MM.1S (cell line): ENCODE measurements around the gene PPP1R13B.

Experiments used
- DNase-seq: peaks from one replicate; pipeline ENCODE4 v3.0.0-alpha.2; 2015
- H2AFZ ChIP-seq: fragments of 300-600 bp; sonication (generic); 2 replicates; pipeline ENCODE4 v1.6.0; 2016; ENCODE audit warnings: antibody characterized with exemption, low read length
- H3F3A ChIP-seq: fragments of 300-600 bp; sonication (generic); 2 replicates; pipeline ENCODE4 v1.6.1; 2016; ENCODE audit warnings: mild to moderate bottlenecking, antibody characterized with exemption, low read length, moderate library complexity, mixed read lengths; ENCODE audit not compliant: insufficient read depth
- H3K27ac ChIP-seq: fragments of 300-600 bp; sonication (generic); 2 replicates; pipeline ENCODE4 v1.5.1; 2016; ENCODE audit warnings: mild to moderate bottlenecking, low read length
- H3K27me3 ChIP-seq: fragments of 300-600 bp; sonication (generic); replicated peaks from 2 replicates; pipeline ENCODE4 v1.6.0; 2016; ENCODE audit warnings: low read length; ENCODE audit not compliant: insufficient read depth
- H3K36me3 ChIP-seq: fragments of 300-600 bp; sonication (generic); replicated peaks from 2 replicates; pipeline ENCODE4 v1.6.1; 2016; ENCODE audit warnings: mild to moderate bottlenecking, low read length, mixed read lengths; ENCODE audit not compliant: insufficient read depth
- H3K4me1 ChIP-seq: fragments of 300-600 bp; sonication (generic); 2 replicates; pipeline ENCODE4 v1.6.1; 2016; ENCODE audit warnings: low read length, mixed read lengths
- H3K4me2 ChIP-seq: fragments of 300-600 bp; sonication (generic); 2 replicates; pipeline ENCODE4 v1.6.0; 2016; ENCODE audit warnings: low read depth, low read length
- H3K4me3 ChIP-seq: fragments of 300-600 bp; sonication (generic); 2 replicates; pipeline ENCODE4 v1.5.1; 2016; ENCODE audit warnings: low read length, mixed read lengths
- H3K79me2 ChIP-seq: fragments of 300-600 bp; sonication (generic); 2 replicates; pipeline ENCODE4 v1.6.1; 2016; ENCODE audit warnings: mixed run types, low read length, mixed read lengths
- H3K9ac ChIP-seq: fragments of 300-600 bp; sonication (generic); 2 replicates; pipeline ENCODE4 v1.6.1; 2016; ENCODE audit warnings: low read length, mixed read lengths
- H3K9me2 ChIP-seq: fragments of 300-600 bp; sonication (generic); replicated peaks from 2 replicates; pipeline ENCODE4 v1.6.1; 2016; ENCODE audit warnings: mild to moderate bottlenecking, low read length, mixed read lengths; ENCODE audit not compliant: insufficient read depth
- H3K9me3 ChIP-seq: fragments of 300-600 bp; sonication (generic); replicated peaks from 2 replicates; pipeline ENCODE4 v1.6.1; 2016; ENCODE audit warnings: mild to moderate bottlenecking, low read length, mixed read lengths; ENCODE audit not compliant: insufficient read depth
- H4K20me1 ChIP-seq: fragments of 300-600 bp; sonication (generic); 2 replicates; pipeline ENCODE4 v1.6.1; 2016; ENCODE audit warnings: mild to moderate bottlenecking, low read length, moderate library complexity, mixed read lengths; ENCODE audit not compliant: insufficient read depth
- CTCF ChIP-seq: fragments of 300-600 bp; sonication (generic); IDR thresholded peaks from 2 replicates; pipeline ENCODE4 v1.5.1; 2016; ENCODE audit warnings: antibody characterized with exemption, low read length, mixed read lengths
- EZH2 ChIP-seq: fragments of 300-600 bp; sonication (generic); optimal IDR thresholded peaks from 2 replicates; pipeline ENCODE3; 2017; ENCODE audit warnings: low read depth, mild to moderate bottlenecking, antibody characterized with exemption, low read length, mixed read lengths
- EZH2phosphoT487 ChIP-seq: fragments of 300-600 bp; sonication (generic); IDR thresholded peaks from 2 replicates; pipeline ENCODE4 v1.6.1; 2018; ENCODE audit warnings: antibody characterized with exemption, low read length

PPP1R13B gene

DNA sequence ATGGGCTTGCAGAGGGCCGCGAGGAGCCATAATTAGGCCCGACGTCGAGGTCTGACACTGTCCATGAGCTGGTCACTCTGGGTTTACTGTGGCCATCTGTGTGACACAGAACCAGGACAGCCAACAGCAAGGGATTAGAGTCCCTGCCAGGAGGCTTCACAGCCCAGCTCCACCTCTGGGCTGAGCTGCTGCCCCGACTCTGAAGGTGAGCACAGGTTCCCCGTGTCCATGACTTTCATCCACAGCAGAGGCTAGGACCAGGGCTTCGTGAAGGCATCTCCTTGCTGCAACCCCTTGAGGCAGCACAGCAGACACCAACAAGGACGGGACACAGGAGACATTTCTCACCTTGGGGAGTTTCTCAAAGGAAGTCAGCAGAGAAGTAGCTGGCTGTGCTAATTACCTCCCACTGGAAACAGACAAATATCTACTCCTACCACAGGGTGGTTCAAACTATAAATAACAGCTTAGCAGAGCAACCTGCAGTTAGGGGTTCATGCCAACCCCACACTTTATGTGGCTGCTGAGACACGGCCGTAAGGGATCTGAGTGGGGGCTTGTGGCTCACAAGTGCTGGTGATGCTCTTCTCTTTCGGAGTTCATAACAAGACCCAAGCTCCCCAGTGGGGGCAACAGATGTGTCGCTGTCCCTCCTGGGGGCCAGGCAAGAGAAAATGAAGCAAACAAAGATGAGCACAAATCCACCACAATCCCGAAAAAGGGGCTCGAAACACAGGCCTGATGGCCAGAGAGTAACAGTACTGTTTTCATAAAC is 102.6 kb downstream of the PPP1R13B start:
- Histone ChIP-seq H3K36me3 (no peaks in the 10 kb centered on the region), H3K79me2 (no peaks in the 10 kb centered on the region), H3K9me2 (no peaks in the 10 kb centered on the region), H3K9me3 (no peaks in the 10 kb centered on the region), H3K4me3 (no peak overlapping the region), H3K4me1 (peaks cover 11% of the 10 kb centered on the region), H3K27ac (no peak overlapping the region), H3K4me2 (no peak overlapping the region), H2AFZ (no peak overlapping the region), H4K20me1 (no peaks in the 10 kb centered on the region), H3K9ac (no peak overlapping the region), H3F3A (no peaks in the 10 kb centered on the region), H3K27me3 (no peaks in the 10 kb centered on the region)
- TF ChIP-seq EZH2, result no peak
- no peak for TF ChIP-seq EZH2phosphoT487
- TF ChIP-seq CTCF, result no peak
- no peak for DNase-seq

- Histone ChIP-seq H3K4me3 (no peak overlapping the region), H3K4me1 (peaks cover 8% of the 10 kb centered on the region), H3K4me2 (no peak overlapping the region), H3K27ac (no peak overlapping the region), H3K9me3 (no peaks in the 10 kb centered on the region), H4K20me1 (no peaks in the 10 kb centered on the region), H3K27me3 (no peaks in the 10 kb centered on the region), H3K9me2 (no peaks in the 10 kb centered on the region), H3K9ac (no peak overlapping the region), H2AFZ (no peak overlapping the region), H3K36me3 (no peaks in the 10 kb centered on the region), H3K79me2 (no peaks in the 10 kb centered on the region), H3F3A (no peaks in the 10 kb centered on the region)
- DNase-seq, result no peak
- TF ChIP-seq EZH2phosphoT487, result no peak
- no peak for TF ChIP-seq CTCF
- no peak for TF ChIP-seq EZH2
Observed at GRCh38 chr14:103743691-103744090, 103.7 kb downstream of the PPP1R13B start.

GRCh38 chr14:103742499-103743255 is 104.7 kb downstream of the PPP1R13B start:
- no peak overlapping the region for H3K27ac ChIP-seq
- H3K4me2 ChIP-seq, result no peak overlapping the region
- H3K9me2 ChIP-seq, result no peaks in the 10 kb centered on the region
- no peak for DNase-seq
- no peaks in the 10 kb centered on the region for H3K4me1 ChIP-seq
- H2AFZ ChIP-seq, result no peak overlapping the region
- no peaks in the 10 kb centered on the region for H4K20me1 ChIP-seq
- no peak for TF ChIP-seq EZH2
- TF ChIP-seq CTCF, result no peak
- no peak for TF ChIP-seq EZH2phosphoT487
- H3K79me2 ChIP-seq, result no peaks in the 10 kb centered on the region
- H3K9me3 ChIP-seq, result no peaks in the 10 kb centered on the region
- H3F3A ChIP-seq, result no peaks in the 10 kb centered on the region
- H3K4me3 ChIP-seq, result no peak overlapping the region
- no peak overlapping the region for H3K9ac ChIP-seq
- H3K27me3 ChIP-seq, result no peaks in the 10 kb centered on the region
- no peaks in the 10 kb centered on the region for H3K36me3 ChIP-seq
